NCI-H2107 treated with DMSO at 0.1 percent for 48 hours (cell line): ENCODE data around the gene STRN4.
"Not testable (repeated sequence)": the region's sequence is repeated elsewhere in the genome, so short reads cannot be mapped to it uniquely, and the experiment has no call there.

ENCODE experiments used
- DNase-seq: peaks from one replicate; lab custom pipeline; 2025; ENCODE audit not compliant: unreplicated experiment; lab: John Stamatoyannopoulos, UW

The STRN4 gene

DNA sequence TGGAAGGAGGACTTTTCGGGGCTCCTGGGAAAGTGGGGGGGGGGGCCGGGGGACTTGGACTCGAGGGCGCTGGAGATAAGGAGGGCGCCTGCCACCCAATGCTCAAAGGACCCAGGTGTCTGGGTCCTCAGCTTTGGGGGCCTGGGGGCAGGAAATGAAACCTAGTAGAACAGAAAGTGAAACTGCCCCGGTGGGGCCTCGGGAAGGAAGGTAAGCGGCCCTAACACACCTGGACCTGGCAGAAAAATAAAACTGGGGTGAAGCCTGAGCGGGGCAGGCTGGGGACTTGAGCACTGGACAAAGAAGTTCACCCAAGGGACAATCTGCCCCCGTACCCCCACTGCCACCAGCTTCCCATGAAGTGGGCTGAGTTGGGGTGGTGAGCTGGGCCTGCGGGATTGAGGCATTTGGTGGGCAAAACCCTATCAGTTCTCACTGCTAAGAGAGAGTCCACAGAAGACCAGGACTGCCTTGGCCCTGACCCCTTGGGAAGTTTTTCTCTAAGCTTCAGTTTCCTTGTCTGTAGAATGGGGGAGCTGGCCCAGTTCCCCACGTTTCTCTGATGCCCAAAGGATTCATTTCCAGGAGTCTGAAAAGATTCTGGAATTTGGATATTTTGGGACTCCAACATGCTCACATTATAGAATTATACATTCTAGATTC, 31.7 kb downstream of the STRN4 start:
- DNase-seq = no peak

DNA sequence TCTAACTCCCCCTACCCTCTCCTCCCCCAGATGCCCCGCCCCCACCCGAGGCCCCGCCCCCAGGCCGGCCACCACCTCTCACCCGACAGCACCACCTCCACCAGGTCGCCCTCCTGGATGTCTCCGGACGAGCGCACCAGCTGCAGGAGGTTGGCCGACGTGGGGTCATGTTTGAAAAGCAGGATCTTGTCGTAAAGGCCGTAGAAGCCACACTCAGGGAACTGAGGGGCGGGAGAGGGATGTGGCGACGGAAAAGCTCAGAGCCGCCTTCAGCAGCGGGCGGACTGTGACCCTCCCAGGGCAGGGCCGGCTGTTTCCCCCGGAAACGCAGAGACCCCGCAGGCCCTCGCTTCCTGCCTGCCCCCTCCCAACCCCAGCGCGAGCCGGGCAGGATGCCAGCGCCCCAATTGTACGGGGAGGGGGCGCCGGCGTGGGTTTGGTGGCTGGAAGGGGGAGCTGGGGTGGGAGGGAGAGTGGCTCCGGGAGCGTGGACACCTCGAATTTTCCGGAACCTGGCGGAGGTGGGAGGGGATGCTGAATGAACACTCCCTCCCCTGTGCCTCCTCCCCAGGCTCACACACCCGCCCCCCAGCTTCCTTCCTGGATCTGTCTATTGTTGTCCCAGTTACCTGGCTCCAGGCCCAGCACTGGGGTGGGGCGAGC, 32.3 kb downstream of the STRN4 start:
- DNase-seq = peak; percentile 73

DNA sequence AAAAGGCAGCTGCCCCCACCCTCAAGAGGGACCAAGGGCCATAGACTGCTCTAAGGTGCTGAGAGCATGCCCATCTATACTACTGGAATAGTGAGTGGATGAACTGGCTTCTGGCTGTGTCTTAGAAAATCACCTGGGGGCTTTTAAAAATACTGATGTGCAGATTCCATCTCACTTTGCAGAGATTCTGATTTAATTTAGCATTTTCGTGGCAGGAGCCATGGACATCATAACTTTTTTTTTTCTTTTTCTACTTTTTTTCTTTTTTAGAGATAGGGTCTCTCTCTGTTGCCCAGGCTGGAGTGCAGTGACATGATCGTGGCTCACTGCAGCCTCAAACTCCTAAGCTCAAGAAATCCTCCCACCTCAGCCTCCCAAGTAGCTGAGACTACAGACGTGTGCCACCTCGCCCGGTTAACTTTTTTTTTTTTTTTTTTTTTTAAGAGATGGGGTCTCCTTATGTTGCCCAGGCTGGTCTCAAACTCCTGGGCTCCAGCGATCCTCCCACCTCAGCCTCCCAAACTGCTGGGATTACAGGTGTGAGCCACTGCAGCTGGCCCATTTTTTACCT, 33.4 kb downstream of the STRN4 start:
- DNase-seq = not testable (repeated sequence)

DNA sequence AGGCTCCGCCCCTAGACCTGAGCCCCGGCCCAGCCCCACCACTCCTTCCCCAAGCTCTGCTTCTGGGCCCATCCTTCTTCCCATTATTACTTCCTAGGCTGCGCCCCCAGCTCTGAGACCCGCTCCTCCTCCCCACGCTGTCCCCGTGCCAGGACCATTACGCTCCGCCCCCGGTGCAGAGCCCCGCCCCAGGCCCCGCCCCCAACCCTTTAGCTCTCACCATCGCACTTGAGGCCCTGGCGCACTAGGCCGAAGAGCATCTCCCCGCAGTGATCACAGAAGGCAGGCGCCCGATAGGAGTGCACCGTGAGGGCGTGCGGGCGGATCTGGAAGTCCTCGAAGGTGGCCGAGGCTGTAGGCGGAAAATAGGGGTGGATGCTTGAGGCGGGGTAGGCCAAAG, 35.6 kb downstream of the STRN4 start:
- no peak for DNase-seq

DNA sequence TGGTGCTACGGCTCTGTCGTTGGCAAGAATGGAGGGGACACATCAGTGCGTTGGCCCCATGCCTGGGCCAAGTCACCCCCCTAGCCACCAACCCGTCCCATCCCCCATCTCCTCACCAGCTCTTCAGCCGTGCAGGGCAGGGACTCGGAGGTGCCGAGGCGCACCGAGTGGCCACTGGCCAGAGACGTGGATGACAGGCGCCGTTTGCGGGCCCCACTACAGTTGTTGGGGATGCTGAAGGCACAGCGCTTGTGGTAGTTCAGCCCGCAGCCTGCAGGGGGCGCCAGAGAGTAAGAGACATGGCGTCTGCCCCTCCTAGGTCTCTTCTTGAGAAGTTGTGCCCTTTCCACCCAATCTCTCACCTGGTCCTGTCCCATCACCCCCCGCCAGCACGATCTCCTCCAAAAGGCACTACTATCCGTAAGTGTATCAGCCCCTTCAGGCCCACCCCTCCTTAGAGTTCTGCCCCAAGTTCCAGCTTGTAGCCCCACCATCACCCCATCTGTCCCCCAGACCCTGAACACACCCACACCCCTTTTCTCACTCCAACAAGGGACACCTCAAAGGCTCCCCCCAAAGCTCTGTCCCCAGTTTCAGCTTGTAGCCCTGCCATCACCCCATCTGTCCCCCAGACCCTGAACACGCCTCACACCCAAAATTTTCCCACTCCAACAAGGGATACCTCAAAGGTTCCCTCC, 41.7 kb downstream of the STRN4 start:
- DNase-seq = no peak

DNA sequence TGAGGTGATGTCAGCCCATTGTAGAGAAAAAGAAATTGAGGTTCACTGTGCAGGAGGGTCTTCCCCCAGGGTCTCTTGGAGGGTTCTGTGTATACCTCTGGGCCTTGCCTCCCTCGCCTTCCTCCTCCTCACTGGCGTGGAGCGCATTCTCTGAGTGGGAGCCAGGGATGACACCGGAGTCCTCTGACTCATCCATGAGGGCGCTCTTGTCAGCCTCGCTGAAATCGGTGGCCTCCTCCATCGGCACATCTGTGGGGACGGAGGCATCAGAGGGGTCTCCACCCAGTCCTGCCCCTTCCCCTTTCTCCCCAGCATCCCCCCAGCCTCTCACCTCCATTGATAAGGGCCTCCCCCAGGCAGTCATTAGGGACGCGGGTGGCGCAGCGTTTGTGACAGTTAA, 45.5 kb downstream of the STRN4 start:
- DNase-seq = no peak

DNA sequence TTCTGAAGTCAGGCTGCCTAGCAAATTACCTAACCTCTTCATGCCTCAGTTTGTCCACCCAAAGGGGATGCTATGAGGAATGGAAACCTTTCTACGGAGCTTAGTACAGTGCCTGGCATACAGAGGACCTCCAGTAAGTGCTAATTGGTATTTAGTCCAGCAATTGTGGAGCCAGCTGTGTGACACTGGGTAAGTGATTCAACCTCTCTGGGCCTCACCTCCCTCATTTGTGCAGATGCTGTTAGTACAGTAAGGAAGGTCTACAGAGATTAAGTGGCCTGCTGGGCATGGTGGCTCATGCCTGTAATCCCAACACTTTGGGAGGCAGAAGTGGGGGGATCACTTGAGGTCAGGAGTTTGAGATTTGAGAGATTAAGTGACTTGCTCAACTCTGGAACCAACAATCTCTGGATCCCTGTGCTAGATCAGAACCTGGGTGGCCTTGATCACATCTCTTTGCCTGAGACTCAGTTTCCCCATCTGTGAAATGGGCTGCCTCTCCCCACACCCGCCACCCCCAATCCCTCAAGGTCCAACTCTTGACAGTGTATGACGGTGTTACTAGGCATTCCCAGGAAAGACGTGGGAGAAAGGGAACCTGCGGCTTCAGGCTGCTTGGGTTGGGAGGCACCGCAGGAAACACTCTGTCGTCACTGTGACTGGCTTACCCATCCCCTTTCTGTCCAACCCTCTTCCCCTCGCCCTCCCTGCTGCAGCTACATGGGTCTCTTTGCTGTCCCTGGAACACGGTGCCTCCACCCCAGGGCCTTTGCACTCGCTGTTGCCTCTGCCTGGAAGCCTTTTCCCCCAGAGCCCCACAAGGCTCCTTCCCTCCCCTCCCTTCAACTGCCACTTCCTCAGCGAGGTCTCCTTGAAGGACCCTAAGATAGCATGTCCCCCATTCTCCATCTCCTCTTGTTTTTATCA, 47.6 kb downstream of the STRN4 start:
- no peak for DNase-seq

DNA sequence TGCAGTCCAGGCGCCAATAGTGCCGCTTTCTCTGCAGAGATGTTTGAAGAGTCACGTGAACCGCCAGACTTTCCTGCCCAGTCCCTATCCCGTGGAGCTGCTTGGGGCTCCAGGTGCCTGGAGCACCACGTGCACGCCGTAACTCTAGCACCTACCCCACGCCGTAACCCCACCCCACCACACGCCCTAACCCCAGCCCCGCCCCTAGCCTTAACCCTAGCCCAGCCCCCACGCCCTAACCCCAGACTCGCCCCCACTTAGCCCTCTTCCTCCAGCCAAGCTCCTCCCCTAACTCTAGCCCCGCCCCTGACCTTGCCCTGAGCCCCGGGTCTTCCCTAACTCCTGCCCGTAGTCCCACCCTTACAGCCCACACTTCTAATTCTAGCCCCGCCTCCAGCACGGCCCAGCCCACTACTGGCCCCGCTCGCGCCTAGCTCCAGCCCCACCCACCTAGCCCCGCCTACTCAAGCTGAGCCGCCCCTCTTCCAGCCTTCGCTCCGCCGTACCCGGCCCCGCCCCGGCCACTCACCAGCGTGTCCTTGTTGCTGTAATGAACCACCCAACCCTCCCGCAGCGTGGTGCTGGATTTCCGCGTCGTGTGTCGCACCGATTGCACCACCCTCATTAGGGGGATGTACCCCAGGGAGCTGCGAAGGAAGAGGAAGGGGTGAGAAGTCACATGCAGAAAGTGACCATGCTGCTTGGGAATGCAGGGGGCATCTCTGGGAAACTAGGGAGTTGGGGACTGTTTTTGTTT, 48.9 kb downstream of the STRN4 start:
- no peak for DNase-seq

DNA sequence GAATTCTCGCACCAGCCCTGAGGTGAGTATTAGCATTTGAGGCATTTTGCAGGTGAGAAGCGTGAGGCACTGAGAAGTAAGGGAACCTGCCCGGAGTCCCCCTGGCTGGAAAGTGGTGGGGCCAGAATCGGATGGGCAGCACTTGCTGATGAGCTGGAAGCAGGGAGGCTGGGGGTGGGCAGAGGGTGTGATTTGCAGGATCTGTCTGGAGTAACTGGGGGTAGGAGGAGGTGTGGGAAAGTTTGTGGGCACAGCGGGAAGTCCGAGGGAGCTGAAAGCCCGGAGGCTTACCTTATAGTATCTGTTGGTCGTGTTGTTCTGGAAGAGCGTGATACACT, 49.4 kb downstream of the STRN4 start:
- DNase-seq = no peak

DNA sequence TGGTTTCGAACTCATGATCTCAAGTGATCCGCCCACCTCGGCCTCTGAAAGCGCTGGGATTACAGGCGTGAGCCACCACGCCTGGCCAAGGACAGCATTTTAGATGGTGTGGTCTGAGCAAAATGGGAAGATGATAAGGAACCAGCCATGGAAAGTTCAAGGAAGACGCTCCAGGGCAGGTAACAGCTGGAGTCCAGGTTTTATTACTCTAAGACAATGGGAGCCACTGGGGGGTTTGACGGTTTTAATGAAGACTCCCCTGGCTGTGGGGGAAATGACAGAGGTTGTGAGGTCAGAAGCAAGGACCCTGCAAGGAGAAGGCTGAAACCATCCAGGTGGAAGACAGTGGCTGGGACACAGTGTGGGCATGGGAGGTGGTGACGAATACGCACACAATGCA, 50.2 kb downstream of the STRN4 start:
- no peak for DNase-seq

DNA sequence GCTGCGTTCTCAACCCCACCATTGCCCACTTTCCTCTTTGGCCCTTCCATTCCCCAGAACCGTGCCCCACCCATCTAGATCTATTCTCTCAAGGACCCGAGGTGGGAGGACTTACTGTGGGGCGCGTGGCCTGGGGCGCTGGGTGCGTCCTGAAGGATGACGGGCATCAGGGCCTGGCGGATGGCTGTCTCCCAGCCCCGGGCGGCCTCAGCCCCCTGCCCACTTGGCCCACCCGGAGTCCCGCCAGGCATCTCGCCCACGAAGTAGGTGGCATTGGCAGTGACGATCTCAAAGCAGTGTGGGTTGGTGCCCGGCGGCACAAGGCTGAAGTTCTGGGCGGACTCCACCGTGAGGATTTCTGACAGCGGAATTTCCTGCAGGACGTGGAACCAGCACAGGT, 52.5 kb downstream of the STRN4 start:
- DNase-seq = no peak

DNA sequence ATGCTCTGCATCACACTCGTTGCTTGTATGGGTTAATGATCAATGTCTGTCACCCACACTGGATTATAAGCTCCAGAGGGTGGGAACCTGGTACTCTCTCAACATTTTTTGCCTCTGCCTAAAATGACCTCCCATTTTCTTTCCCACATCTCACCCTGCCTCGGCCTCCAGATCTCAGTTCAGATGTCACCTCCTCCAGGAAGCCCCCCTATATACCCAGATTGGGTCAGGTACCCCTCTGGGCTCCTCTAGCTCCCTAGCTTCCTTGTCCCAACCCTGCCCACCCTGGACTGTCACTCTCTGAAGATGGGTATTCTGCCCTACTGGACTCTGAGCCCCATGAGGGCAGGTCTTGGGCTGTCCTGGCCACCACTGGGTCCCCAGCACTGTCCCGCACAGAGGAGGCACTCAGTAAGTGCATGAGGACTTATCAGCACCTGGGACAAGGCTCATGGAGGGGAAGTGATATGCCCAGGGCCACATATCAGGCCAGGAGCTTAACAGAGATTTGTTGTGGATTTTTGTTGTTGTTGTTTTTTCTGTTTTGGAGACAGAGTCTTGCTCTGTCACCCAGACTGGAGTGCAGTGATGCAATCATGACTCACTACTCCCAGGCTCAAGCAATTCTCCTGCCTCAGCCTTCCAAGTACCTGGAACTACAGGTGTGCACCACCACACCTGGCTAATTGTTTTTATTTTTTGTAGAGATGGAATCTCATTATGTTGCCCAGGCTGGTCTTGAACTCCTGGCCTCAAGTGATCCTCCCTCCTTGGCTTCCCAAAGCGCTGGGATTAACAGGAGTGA, 53.1 kb downstream of the STRN4 start:
- DNase-seq = no peak

DNA sequence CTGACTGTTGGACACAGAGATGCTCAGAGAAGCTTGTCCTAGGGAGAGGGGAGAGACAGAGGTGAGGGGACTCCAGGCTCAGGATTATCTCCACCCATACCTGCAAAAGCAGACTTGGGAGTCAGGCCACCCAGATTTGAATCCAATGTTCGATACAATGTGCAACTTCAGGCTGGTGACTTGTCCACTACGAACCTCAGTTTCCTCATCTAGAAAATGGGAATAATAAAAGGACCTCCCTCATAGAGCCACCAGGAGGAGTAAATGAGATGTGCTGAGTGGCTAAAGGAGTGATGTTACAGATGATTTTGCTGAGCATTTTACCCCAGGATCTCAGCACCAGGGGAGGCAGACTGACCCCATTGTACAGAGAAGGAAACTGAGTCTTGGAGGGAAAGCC, 54.3 kb downstream of the STRN4 start:
- DNase-seq = no peak

DNA sequence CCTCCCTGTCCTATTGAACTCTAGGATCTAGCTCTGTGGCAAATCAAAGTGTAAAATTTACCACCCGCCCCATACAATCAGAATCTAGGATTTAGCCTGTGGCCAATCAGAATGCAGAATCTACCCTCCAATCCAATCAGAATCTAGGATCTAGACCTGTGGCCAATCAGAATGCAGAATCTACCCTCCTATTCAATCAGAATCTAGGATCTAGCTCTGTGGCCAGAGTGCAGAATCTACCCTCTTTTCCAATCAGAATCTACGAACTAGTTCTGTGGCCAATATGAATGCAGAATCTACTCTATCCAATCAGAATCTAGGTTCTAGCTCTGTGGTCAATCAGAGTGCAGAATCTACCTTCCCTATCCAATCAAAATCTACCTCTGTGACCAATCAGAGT, 55.1 kb downstream of the STRN4 start:
- DNase-seq = no peak

DNA sequence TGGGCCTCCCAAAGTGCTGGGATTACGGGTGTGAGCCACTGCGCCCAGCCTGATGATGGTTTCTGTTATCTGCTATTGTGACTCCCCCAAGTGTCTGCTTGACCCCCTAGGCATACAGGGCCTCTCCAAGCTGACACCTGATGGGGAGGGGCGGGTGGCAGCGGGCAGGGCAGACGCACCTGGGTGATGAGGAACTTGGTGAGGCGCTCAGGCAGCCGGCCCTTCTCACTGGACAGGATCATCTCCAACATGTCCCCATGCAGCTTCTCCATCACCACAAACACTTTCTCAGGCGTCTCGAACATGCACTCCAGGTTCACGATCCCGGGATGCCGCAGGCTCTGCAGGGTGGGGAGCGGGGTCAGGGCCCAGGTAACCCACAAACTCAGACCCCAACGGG, 56.9 kb downstream of the STRN4 start:
- DNase-seq = no peak

DNA sequence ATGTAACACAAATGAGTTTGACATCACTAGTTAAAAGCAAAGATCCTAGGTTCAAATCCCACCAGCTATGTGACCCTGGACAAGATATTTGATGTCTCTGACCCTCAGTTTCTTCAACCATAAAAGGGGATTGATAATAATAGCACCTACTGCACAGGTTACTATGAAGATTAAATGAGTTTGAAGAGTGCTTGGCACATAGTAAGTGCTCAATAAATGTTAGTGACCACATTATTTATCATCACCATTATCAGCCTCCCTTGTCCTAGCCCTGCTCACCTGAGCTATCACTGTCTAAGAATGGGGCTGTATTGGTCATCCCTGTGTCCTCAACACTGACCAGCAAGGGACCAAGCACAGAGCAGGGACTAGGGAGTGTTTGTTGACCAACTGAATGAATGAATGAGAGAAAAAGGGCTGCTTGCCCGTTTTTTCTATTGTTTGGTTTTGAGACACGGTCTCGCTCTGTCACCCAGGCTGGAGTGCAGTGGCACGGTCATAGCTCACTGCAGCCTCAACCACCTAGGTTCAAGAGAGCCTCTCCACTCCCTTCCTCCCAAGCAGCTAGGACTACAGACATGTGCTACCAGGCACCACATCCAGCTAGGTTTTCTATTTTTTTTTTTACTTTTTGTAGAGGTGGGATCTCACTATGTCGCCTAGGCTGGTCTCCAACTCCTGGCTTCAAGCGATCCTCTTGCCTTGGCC, 58.7 kb downstream of the STRN4 start:
- DNase-seq = no peak

DNA sequence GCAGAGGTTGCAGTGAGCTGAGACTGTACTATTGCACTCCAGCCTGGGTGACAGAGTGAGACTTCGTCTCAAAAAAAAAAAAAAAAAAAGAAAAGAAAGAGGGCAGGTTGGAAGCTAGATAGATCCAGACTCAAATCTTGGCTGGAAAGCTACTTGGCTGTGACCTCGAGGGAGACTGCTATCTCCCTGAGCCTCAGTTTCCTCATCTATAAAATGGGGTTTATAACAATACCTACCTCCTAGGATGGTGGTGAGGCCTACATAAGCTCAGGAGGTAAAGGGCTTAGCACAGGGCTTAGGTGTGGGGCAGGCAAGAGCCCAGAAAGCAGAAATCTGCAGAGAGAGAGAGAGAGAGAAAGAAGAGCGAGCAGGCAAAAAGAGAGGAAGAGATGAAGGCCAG, 61.1 kb downstream of the STRN4 start:
- no peak for DNase-seq

DNA sequence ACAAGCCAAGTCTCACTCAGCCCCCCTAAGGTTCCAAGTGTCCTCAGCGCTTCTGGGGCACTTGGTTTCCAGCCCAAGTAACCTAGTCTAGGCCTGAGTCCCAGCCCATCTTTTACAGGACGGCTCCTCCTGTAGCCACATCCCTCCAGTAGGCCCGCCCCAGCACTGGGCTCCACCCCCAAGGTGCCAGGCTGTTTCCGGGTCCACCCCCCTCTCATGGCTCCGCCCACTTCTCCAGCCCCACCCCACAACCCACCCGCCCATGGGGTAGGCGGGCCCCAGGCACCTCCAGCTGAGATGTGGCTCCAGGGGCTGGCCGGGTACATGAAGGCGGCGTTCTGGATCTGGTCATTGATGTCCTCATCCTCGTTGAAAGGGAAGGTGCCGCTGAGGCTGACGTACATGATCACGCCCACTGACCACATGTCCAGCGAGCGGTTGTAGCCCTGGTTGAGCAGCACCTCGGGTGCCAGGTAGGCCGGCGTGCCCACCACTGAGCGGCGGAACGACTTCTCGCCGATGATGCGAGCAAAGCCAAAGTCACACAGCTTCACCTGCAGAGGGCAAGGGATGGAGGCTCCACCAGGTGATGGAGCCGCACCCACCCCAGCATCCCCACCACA, 68.0 kb downstream of the STRN4 start:
- no peak for DNase-seq
